Measurements from ENCODE around the gene FIGN.

FIGN gene

GRCh38 chr2:163556511-163556910 is 179.3 kb downstream of the FIGN start:
- TF ChIP-seq CTCF (conservative IDR thresholded peaks at IDR 0.05): no peak
- TF ChIP-seq ZFX (IDR thresholded peaks at IDR 0.05): no peak
- H3K27ac ChIP-seq: no peak overlapping the region

- TF ChIP-seq ZFX (IDR thresholded peaks at IDR 0.05): no peak
- no peak for TF ChIP-seq CTCF (conservative IDR thresholded peaks at IDR 0.05)
- no peak overlapping the region for H3K27ac ChIP-seq
Measured at GRCh38 chr2:163554864-163555263, 180.9 kb downstream of the FIGN start.

GRCh38 chr2:163553601-163554000 is 182.2 kb downstream of the FIGN start:
- no peak overlapping the region for H3K27ac ChIP-seq
- TF ChIP-seq ZFX (IDR thresholded peaks at IDR 0.05) (no peak), CTCF (conservative IDR thresholded peaks at IDR 0.05) (no peak)

GRCh38 chr2:163552758-163553157 is 183.1 kb downstream of the FIGN start:
- no peak for TF ChIP-seq ZFX (IDR thresholded peaks at IDR 0.05)
- no peak; the same call in 1 of the 2 replicates for TF ChIP-seq CTCF (conservative IDR thresholded peaks at IDR 0.05)
- H3K27ac ChIP-seq: no peak overlapping the region

- TF ChIP-seq ZFX (IDR thresholded peaks at IDR 0.05) (no peak), CTCF (conservative IDR thresholded peaks at IDR 0.05) (no peak)
- no peak overlapping the region for H3K27ac ChIP-seq
Measured at GRCh38 chr2:163551616-163552373, 184.0 kb downstream of the FIGN start.

GRCh38 chr2:163548970-163549369 is 186.8 kb downstream of the FIGN start:
- TF ChIP-seq ZFX (IDR thresholded peaks at IDR 0.05): no peak
- no peak for TF ChIP-seq CTCF (conservative IDR thresholded peaks at IDR 0.05)

More at GRCh38 chr2:163548970-163549369, 186.8 kb downstream of the FIGN start:
- H3K27ac ChIP-seq: no peak overlapping the region
